ENCODE results near the gene MAP7. TPM values are rescaled to one million over a fixed set of nuclear protein-coding genes. Genes with fewer than 3 reads are reported as not detected.

Gene MAP7
- total RNA-seq, 1 donor, result 1.4 TPM

DNA sequence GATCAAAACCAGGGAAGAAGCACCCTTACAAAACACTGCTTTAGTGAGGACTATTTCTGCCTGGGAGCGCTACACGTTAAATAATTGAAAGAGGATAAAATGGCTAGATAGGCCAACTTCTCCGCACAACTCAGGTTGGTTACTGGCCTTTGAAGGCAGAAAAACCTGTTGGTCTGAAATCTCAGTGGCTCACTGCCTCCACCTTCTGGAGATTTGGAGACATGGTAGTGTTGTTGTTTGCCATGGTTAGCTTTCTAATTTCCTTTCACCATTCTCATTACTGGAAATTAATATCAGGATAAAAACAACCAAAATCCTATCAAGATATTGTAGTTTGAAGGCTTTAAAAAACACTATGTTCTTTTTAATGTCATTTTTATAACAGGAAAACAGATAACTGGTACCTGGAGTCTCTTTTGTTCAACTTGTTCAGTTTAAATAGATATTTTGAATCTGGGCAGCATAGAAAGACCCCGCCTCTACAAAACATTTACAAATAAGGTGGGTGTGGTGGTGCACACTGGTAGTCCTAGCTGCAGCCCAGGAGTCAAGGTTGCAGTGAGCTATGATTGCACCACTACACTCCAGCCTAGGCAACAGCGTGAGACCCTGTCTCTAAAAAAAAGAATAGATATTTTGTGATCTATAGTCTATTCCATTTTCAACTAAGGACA lies 233.1 kb downstream of the MAP7 start:
- H4K20me1 ChIP-seq (ENCODE audit: insufficient read depth, low read length), result no peaks in the 10 kb centered on the region
- H3K36me3 ChIP-seq (ENCODE audit: insufficient read depth, low read length), result no peaks in the 10 kb centered on the region
- no peaks in the 10 kb centered on the region for H3K9me3 ChIP-seq (ENCODE audit: low read depth, low read length)
- TF ChIP-seq, protein P1, sequence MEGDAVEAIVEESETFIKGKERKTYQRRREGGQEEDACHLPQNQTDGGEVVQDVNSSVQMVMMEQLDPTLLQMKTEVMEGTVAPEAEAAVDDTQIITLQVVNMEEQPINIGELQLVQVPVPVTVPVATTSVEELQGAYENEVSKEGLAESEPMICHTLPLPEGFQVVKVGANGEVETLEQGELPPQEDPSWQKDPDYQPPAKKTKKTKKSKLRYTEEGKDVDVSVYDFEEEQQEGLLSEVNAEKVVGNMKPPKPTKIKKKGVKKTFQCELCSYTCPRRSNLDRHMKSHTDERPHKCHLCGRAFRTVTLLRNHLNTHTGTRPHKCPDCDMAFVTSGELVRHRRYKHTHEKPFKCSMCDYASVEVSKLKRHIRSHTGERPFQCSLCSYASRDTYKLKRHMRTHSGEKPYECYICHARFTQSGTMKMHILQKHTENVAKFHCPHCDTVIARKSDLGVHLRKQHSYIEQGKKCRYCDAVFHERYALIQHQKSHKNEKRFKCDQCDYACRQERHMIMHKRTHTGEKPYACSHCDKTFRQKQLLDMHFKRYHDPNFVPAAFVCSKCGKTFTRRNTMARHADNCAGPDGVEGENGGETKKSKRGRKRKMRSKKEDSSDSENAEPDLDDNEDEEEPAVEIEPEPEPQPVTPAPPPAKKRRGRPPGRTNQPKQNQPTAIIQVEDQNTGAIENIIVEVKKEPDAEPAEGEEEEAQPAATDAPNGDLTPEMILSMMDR (IDR thresholded peaks at IDR 0.05; ENCODE audit: extremely low read depth, low read depth, low read length), result peak; percentile 88
- no peaks in the 10 kb centered on the region for H3K79me2 ChIP-seq (ENCODE audit: insufficient read depth, low read length)
- DNase-seq (ENCODE audit: insufficient read length, low spot score, missing footprints), result no peak
- H3K4me3 ChIP-seq (ENCODE audit: insufficient read depth, low read length), result no peak overlapping the region
- peak overlapping the region; percentile 14 for H2AFZ ChIP-seq (ENCODE audit: low read length)
- no peaks in the 10 kb centered on the region for H3K27me3 ChIP-seq (ENCODE audit: insufficient read depth, low read length)
- H3K27ac ChIP-seq (ENCODE audit: low read depth, low read length), result no peak overlapping the region
- no peaks in the 10 kb centered on the region for H3K4me1 ChIP-seq (ENCODE audit: insufficient read depth, low read length)
- no peak overlapping the region for H3K4me2 ChIP-seq (ENCODE audit: insufficient read depth, low read length)

DNA sequence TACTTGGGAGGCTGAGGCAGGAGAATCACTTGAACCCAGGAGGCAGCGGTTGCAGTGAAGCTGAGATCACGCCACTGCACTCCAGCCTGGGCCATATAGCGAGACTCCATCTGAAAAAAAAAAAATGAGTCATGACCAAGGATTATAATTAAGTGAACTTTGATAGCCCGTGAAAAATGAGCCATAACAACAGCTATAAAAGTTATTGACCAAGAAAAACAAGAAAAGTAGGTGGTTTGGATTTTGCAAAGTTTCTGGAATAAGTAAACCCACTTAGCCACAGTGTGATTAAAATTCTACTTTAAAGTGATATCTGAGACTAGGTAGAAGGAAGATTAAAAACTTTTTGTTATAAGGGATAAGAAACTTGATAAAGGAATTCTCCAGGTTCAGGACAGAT lies 234.6 kb downstream of the MAP7 start:
- Histone ChIP-seq H3K27ac (ENCODE audit: low read depth, low read length) (no peak overlapping the region), H3K27me3 (ENCODE audit: insufficient read depth, low read length) (no peaks in the 10 kb centered on the region), H2AFZ (ENCODE audit: low read length) (no peak overlapping the region), H3K36me3 (ENCODE audit: insufficient read depth, low read length) (no peaks in the 10 kb centered on the region), H3K79me2 (ENCODE audit: insufficient read depth, low read length) (no peaks in the 10 kb centered on the region), H4K20me1 (ENCODE audit: insufficient read depth, low read length) (no peaks in the 10 kb centered on the region), H3K9me3 (ENCODE audit: low read depth, low read length) (no peaks in the 10 kb centered on the region), H3K4me1 (ENCODE audit: insufficient read depth, low read length) (no peaks in the 10 kb centered on the region), H3K4me3 (ENCODE audit: insufficient read depth, low read length) (no peak overlapping the region), H3K4me2 (ENCODE audit: insufficient read depth, low read length) (no peak overlapping the region)
- no peak for DNase-seq (ENCODE audit: insufficient read length, low spot score, missing footprints)
- TF ChIP-seq, protein P1 (IDR thresholded peaks at IDR 0.05; ENCODE audit: extremely low read depth, low read depth, low read length), result no peak

DNA sequence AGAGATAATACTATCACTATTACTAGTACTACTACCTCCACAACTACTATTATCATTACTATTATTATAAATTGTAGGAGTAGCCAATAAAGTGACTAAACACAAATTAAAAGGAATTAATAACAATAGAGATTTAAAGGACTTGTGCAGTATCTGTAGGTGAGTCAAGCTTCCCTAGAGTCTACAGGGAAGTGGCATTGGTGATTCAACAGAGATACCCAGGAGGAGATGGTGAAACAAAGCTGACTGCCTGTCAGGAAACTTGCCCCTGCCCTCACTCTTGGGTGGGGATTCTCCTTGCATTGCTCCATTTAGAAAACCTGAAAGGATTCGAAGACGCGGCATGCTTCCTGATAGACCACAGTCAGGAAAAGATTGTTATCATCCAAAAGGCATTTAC lies 237.2 kb downstream of the MAP7 start:
- no peak overlapping the region for H2AFZ ChIP-seq (ENCODE audit: low read length)
- TF ChIP-seq, protein P1 (IDR thresholded peaks at IDR 0.05; ENCODE audit: extremely low read depth, low read depth, low read length), result no peak
- no peaks in the 10 kb centered on the region for H3K36me3 ChIP-seq (ENCODE audit: insufficient read depth, low read length)
- no peak for DNase-seq (ENCODE audit: insufficient read length, low spot score, missing footprints)
- no peak overlapping the region for H3K27ac ChIP-seq (ENCODE audit: low read depth, low read length)
- H4K20me1 ChIP-seq (ENCODE audit: insufficient read depth, low read length), result no peaks in the 10 kb centered on the region
- no peaks in the 10 kb centered on the region for H3K79me2 ChIP-seq (ENCODE audit: insufficient read depth, low read length)
- no peaks in the 10 kb centered on the region for H3K4me1 ChIP-seq (ENCODE audit: insufficient read depth, low read length)
- peaks cover 3% of the 10 kb centered on the region for H3K27me3 ChIP-seq (ENCODE audit: insufficient read depth, low read length)
- H3K9me3 ChIP-seq (ENCODE audit: low read depth, low read length), result no peaks in the 10 kb centered on the region
- no peak overlapping the region for H3K4me3 ChIP-seq (ENCODE audit: insufficient read depth, low read length)
- no peak overlapping the region for H3K4me2 ChIP-seq (ENCODE audit: insufficient read depth, low read length)

DNA sequence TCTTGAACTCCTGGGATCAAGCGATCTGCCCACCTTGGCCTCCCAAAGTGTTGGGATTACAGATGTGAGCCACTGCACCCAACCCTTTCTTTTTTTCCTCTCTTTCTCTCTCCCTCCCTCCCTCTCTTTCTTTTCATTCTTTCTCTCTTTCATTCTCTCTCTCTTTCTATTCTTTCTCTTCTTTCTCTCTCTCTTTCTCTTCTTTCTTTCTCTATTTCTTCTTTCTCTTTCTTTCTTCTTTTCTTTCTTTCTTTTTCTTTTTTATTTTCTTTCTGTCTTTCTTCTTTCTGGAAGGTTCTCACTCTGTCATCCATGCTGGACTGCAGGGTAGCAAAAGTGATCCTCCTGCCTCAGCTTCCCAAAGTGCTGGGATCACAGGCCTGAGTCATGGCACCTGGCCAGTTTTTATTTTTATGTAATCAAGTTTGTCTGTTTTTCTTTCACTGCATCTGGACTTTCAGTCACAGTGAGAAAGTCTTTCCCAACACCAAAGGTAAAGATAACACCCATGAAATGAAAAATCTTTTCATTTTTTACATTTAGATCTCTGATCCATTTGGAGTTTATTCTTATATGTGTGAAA lies 240.4 kb downstream of the MAP7 start:
- Histone ChIP-seq H3K4me1 (ENCODE audit: insufficient read depth, low read length) (no peaks in the 10 kb centered on the region), H3K4me3 (ENCODE audit: insufficient read depth, low read length) (no peak overlapping the region), H4K20me1 (ENCODE audit: insufficient read depth, low read length) (no peaks in the 10 kb centered on the region), H3K36me3 (ENCODE audit: insufficient read depth, low read length) (no peaks in the 10 kb centered on the region), H2AFZ (ENCODE audit: low read length) (no peak overlapping the region), H3K9me3 (ENCODE audit: low read depth, low read length) (no peaks in the 10 kb centered on the region), H3K79me2 (ENCODE audit: insufficient read depth, low read length) (no peaks in the 10 kb centered on the region), H3K27me3 (ENCODE audit: insufficient read depth, low read length) (peaks cover 4% of the 10 kb centered on the region), H3K4me2 (ENCODE audit: insufficient read depth, low read length) (no peak overlapping the region), H3K27ac (ENCODE audit: low read depth, low read length) (no peak overlapping the region)
- no peak for DNase-seq (ENCODE audit: insufficient read length, low spot score, missing footprints)
- TF ChIP-seq, protein P1 (IDR thresholded peaks at IDR 0.05; ENCODE audit: extremely low read depth, low read depth, low read length), result no peak

All from osteoblast (primary cell).